Loucy (cell line): ENCODE results near the gene CSPG4.

Source experiments
- H2AFZ ChIP-seq: fragments of 200-600 bp; sonication (generic); 2 replicates; pipeline ENCODE4 v1.6.0; 2016; ENCODE audit warnings: antibody characterized with exemption, mild to moderate bottlenecking, low read length, moderate library complexity
- H3F3A ChIP-seq: fragments of 200-600 bp; 2 replicates; pipeline ENCODE4 v1.6.0; 2016; ENCODE audit warnings: antibody characterized with exemption, low read depth, mild to moderate bottlenecking
- H3K27me3 ChIP-seq: fragments of 200-600 bp; sonication (generic); 2 replicates; pipeline ENCODE4 v1.6.1; 2014; ENCODE audit warnings: low read length, mild to moderate bottlenecking; ENCODE audit not compliant: insufficient read depth, poor library complexity, severe bottlenecking
- H3K36me3 ChIP-seq: fragments of 200-600 bp; sonication (generic); 2 replicates; pipeline ENCODE4 v1.6.1; 2016; ENCODE audit warnings: low read length; ENCODE audit not compliant: insufficient read depth
- H3K4me1 ChIP-seq: fragments of 200-600 bp; sonication (generic); 2 replicates; pipeline ENCODE4 v1.5.1; 2014; ENCODE audit warnings: low read length, mild to moderate bottlenecking; ENCODE audit not compliant: insufficient read depth, poor library complexity, severe bottlenecking
- H3K4me2 ChIP-seq: fragments of 200-600 bp; sonication (generic); 2 replicates; pipeline ENCODE4 v1.6.0; 2014; ENCODE audit warnings: antibody characterized with exemption, low read length, low read depth, mild to moderate bottlenecking; ENCODE audit not compliant: poor library complexity, severe bottlenecking
- H3K4me3 ChIP-seq: fragments of 200-600 bp; sonication (generic); 2 replicates; pipeline ENCODE4 v1.5.1; 2014; ENCODE audit warnings: low read length, mild to moderate bottlenecking, mixed read lengths; ENCODE audit not compliant: poor library complexity, severe bottlenecking
- H3K79me2 ChIP-seq: fragments of 200-600 bp; sonication (generic); 2 replicates; pipeline ENCODE4 v1.6.1; 2014; ENCODE audit warnings: low read length; ENCODE audit not compliant: insufficient read depth
- H3K9ac ChIP-seq: fragments of 200-600 bp; sonication (generic); 2 replicates; pipeline ENCODE4 v1.6.0; 2014; ENCODE audit warnings: mild to moderate bottlenecking, low read depth, low read length, moderate library complexity; ENCODE audit not compliant: poor library complexity, severe bottlenecking
- H3K9me2 ChIP-seq: fragments of 200-600 bp; sonication (generic); replicated peaks from 2 replicates; pipeline ENCODE4 v1.6.1; 2016; ENCODE audit warnings: low read depth, low read length, mixed read lengths
- H3K9me3 ChIP-seq: fragments of 200-600 bp; sonication (generic); 2 replicates; pipeline ENCODE4 v1.6.1; 2014; ENCODE audit warnings: mild to moderate bottlenecking, antibody characterized with exemption, low read length, low read depth; ENCODE audit not compliant: insufficient read depth
- H4K20me1 ChIP-seq: fragments of 200-600 bp; sonication (generic); 2 replicates; pipeline ENCODE4 v1.6.0; 2014; ENCODE audit warnings: antibody characterized with exemption, low read length, mild to moderate bottlenecking; ENCODE audit not compliant: insufficient read depth, poor library complexity, severe bottlenecking
- CTCF ChIP-seq: fragments of 200-600 bp; sonication (generic); conservative IDR thresholded peaks from 2 replicates; pipeline ENCODE4 v1.5.1; 2014; ENCODE audit warnings: mild to moderate bottlenecking, antibody characterized with exemption, low read length
- EZH2phosphoT487 ChIP-seq: fragments of 200-600 bp; IDR thresholded peaks from 2 replicates; pipeline ENCODE4 v1.6.1; 2018; ENCODE audit warnings: antibody characterized with exemption, mild to moderate bottlenecking, moderate library complexity, borderline replicate concordance

The CSPG4 gene

DNA sequence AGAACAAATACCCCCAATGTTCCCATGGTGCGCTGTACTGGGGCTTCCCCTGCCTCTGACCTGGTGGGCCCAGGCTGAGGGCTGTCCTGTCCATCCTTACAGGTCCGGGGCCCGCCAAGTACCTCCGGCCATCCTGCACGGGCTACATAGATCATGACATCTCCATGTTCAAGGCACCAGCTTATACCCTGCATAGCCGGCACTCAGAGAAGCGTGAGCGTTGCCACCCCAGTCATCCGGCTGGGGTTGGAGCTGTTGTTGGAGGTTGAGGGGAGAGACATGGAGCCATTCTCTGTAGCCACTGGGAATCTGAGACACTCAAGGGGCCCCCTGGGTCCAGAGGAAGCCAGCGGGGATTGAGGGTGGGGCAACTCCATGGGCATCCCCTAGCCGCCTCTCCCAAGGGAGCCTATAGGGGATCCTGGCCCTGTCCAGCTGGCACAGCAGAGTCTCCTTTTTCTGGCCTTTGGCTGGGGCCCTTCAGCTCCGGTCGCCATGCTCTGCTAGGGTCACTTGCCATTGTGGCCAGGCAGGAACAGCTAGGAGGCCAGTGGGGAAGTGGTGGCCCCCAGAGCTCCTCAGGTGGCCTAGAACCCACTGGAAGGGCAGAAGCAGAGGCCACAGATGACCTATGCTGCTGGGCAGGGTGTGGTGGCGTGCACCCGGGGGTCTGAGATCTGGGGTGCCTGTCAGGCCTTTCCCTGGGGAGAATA, 12.5 kb upstream of the CSPG4 start:
- Histone ChIP-seq H3K4me1 (peaks cover 4% of the 10 kb centered on the region), H3K9ac (no peak overlapping the region), H2AFZ (no peak overlapping the region), H4K20me1 (no peaks in the 10 kb centered on the region), H3F3A (no peaks in the 10 kb centered on the region), H3K27me3 (no peaks in the 10 kb centered on the region), H3K36me3 (no peaks in the 10 kb centered on the region), H3K4me2 (no peak overlapping the region), H3K9me3 (no peaks in the 10 kb centered on the region), H3K4me3 (no peak overlapping the region), H3K79me2 (no peaks in the 10 kb centered on the region), H3K9me2 (no peaks in the 10 kb centered on the region)
- TF ChIP-seq EZH2phosphoT487 (no peak), CTCF (no peak)

DNA sequence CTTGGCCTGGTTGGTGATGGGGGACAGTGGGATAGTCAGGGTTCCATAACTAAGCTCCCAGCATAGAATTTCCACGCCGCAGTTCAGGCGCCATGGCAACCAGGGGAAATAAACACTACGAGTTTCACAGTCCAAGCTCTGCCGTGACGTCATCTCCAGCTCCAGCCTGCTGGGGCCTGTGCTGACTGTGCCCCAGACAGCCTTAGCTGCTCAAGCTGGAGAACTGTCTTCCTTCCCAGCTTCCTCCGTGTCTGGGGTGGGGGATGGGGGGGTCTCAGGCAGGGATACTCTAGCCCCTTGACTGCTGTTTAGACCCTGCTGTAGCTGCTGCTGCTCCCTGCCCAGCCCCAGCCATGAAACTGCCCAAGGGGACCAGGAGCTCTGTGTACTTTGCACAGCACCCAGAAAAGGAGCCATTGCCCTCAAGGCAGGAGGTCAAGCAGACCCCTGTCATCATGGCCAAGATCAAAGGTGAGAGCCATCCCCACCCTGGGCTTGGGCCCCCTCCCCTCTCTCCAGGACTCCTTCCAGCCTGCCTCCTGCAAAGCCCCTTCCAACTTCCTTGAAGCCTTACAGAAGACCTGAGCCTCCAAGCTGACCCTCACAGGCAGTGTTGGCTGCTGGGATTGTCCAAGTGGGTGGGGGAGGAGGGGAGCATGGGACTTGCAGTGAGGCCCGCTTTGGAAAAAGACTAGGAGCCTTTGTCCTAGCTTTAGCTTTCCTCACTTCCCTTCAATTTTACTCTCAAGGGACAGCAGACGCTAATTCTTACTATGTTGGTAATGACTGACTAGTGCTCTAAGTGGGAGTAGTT, 11.4 kb upstream of the CSPG4 start:
- Histone ChIP-seq H3K27me3 (no peaks in the 10 kb centered on the region), H3K4me2 (no peak overlapping the region), H3K9ac (no peak overlapping the region), H3K4me1 (peaks cover 4% of the 10 kb centered on the region), H3K4me3 (no peak overlapping the region), H3K9me2 (no peaks in the 10 kb centered on the region), H3F3A (no peaks in the 10 kb centered on the region), H4K20me1 (no peaks in the 10 kb centered on the region), H2AFZ (no peak overlapping the region), H3K36me3 (no peaks in the 10 kb centered on the region), H3K79me2 (no peaks in the 10 kb centered on the region), H3K9me3 (no peaks in the 10 kb centered on the region)
- TF ChIP-seq EZH2phosphoT487 (no peak), CTCF (no peak)

GRCh38 chr15:75723171-75723846, 10.7 kb upstream of the CSPG4 start:
- no peaks in the 10 kb centered on the region for H3K9me3 ChIP-seq
- TF ChIP-seq EZH2phosphoT487, result no peak
- no peak for TF ChIP-seq CTCF
- H2AFZ ChIP-seq, result no peak overlapping the region

More at GRCh38 chr15:75723171-75723846, 10.7 kb upstream of the CSPG4 start:
- H3K79me2 ChIP-seq, result no peaks in the 10 kb centered on the region
- H3K4me1 ChIP-seq, result peaks cover 4% of the 10 kb centered on the region
- H3K27me3 ChIP-seq, result no peaks in the 10 kb centered on the region
- H3F3A ChIP-seq, result no peaks in the 10 kb centered on the region
- H3K36me3 ChIP-seq, result no peaks in the 10 kb centered on the region
- no peak overlapping the region for H3K9ac ChIP-seq
- no peaks in the 10 kb centered on the region for H4K20me1 ChIP-seq
- no peak overlapping the region for H3K4me2 ChIP-seq
- no peak overlapping the region for H3K4me3 ChIP-seq
- no peaks in the 10 kb centered on the region for H3K9me2 ChIP-seq
